A549 (cell line): ENCODE results near the gene DCBLD1. TPM values are rescaled to one million over a fixed set of nuclear protein-coding genes. Genes with fewer than 3 reads are reported as not detected.
"Not testable (repeated sequence)": the region's sequence is repeated elsewhere in the genome, so short reads cannot be mapped to it uniquely, and the experiment has no call there.

Source experiments
- ATAC-seq, 2 experiments: fragments of 200-7000 bp in 1 of 2; fragments of >200 bp in 1 of 2; cut with Nextera tagmentation in 1 of 2; cut with Tn5 transposase in 1 of 2; 3 replicates each; pipeline versions ENCODE4 v1.8.0 to v1.9.1; 2018 to 2020; ENCODE audit warnings: mild to moderate bottlenecking in 1 of 2, moderate library complexity in 1 of 2
- CTCF ChIA-PET: fragments of 300-600 bp; sonication (Branson Sonifier 250); formaldehyde crosslinking; extraction: SDS; loops from one replicate; lab custom pipeline; 2021; ENCODE audit warnings: antibody characterized with exemption, inconsistent platforms; lab: Yijun Ruan, JAX
- POLR2A ChIA-PET: fragments of 350-600 bp; formaldehyde crosslinking; extraction: SDS; loops from one replicate; lab custom pipeline; 2021; ENCODE audit warnings: antibody characterized with exemption, inconsistent platforms; lab: Yijun Ruan, JAX
- DNase-seq, 2 experiments: peaks; one replicate each; pipeline versions ENCODE4 v3.0.0 to v3.0.0-alpha.2; 2011 to 2016; ENCODE audit warnings: low read depth in 1 of 2, low spot score in 1 of 2
- FAIRE-seq: peaks from 2 replicates; lab custom pipeline; 2011; peaks lifted over from hg19 to GRCh38; lab: Jason Lieb, UNC
- H3K27ac ChIP-seq, 2 experiments: fragments of >200 bp; sonication (Bioruptor Twin); formaldehyde crosslinking; 3 replicates each; pipeline ENCODE4 v1.5.1; 2016 to 2017
- H3K4me1 ChIP-seq: fragments of >200 bp; sonication (Bioruptor Twin); formaldehyde crosslinking; 3 replicates; pipeline ENCODE4 v1.6.1; 2016
- H3K4me2 ChIP-seq: fragments of >200 bp; sonication (Bioruptor Twin); formaldehyde crosslinking; 3 replicates; pipeline ENCODE4 v1.6.1; 2016
- H3K4me3 ChIP-seq: fragments of >200 bp; sonication (Bioruptor Twin); formaldehyde crosslinking; 3 replicates; pipeline ENCODE4 v1.5.1; 2016
- H3K9me3 ChIP-seq: fragments of >200 bp; sonication (Bioruptor Twin); formaldehyde crosslinking; 3 replicates; pipeline ENCODE4 v1.6.1; 2016
- CEBPB ChIP-seq, 2 experiments: fragments of >200 bp in 1 of 2; sonication (Bioruptor Twin) in 1 of 2; formaldehyde crosslinking in 1 of 2; IDR thresholded peaks; 2 replicates each; pipeline ENCODE4 v1.6.1; 2012 to 2016
- EHF ChIP-seq: fragments of 250-450 bp; sonication (Bioruptor Pico); IDR thresholded peaks from 2 replicates; pipeline ENCODE4 v1.5.0; 2020; ENCODE audit warnings: mild to moderate bottlenecking
- ELK1 ChIP-seq: fragments of 150-350 bp; IDR thresholded peaks from 2 replicates; pipeline ENCODE4 v1.6.1; 2014; ENCODE audit warnings: low read depth, mild to moderate bottlenecking, low read length
- HDAC2 ChIP-seq: fragments of 200-600 bp; sonication (generic); IDR thresholded peaks from 2 replicates; pipeline ENCODE4 v1.6.1; 2016
- HEYL ChIP-seq: fragments of 250-450 bp; sonication (Bioruptor Pico); IDR thresholded peaks from 2 replicates; pipeline ENCODE4 v1.8.0; 2021; ENCODE audit warnings: mild to moderate bottlenecking, moderate library complexity
- HOXA7 ChIP-seq: fragments of 250-450 bp; sonication (Bioruptor Pico); IDR thresholded peaks from 2 replicates; pipeline ENCODE4 v1.5.0; 2020; ENCODE audit warnings: mild to moderate bottlenecking, moderate library complexity
- HOXB13 ChIP-seq: fragments of 250-450 bp; sonication (Bioruptor Pico); IDR thresholded peaks from 2 replicates; pipeline ENCODE4 v1.5.0; 2020; ENCODE audit warnings: low read depth, mild to moderate bottlenecking, moderate library complexity
- JUNB ChIP-seq: fragments of >200 bp; sonication (Bioruptor Twin); formaldehyde crosslinking; IDR thresholded peaks from 2 replicates; pipeline ENCODE4 v1.6.1; 2016
- KDM1A ChIP-seq: fragments of 200-600 bp; sonication (generic); IDR thresholded peaks from 2 replicates; pipeline ENCODE4 v1.6.1; 2016; ENCODE audit warnings: low read depth, mild to moderate bottlenecking
- KDM5A ChIP-seq: fragments of 200-600 bp; sonication (generic); IDR thresholded peaks from 2 replicates; pipeline ENCODE4 v1.6.1; 2016; ENCODE audit warnings: antibody characterized with exemption, mild to moderate bottlenecking
- MAFK ChIP-seq: fragments of 450-650 bp; IDR thresholded peaks from 2 replicates; pipeline ENCODE4 v1.6.1; 2014; ENCODE audit not compliant: partially characterized antibody
- MAZ ChIP-seq: fragments of 150-350 bp; IDR thresholded peaks from 2 replicates; pipeline ENCODE4 v1.6.1; 2014; ENCODE audit warnings: antibody characterized with exemption, low read depth, low read length, borderline replicate concordance
- NPAS2 ChIP-seq: fragments of 250-450 bp; sonication (Bioruptor Pico); IDR thresholded peaks from 2 replicates; pipeline ENCODE4 v1.8.0; 2022; ENCODE audit warnings: mild to moderate bottlenecking, moderate library complexity, borderline replicate concordance
- NR3C1 ChIP-seq: fragments of >200 bp; sonication (Bioruptor Twin); formaldehyde crosslinking; IDR thresholded peaks from 3 replicates; pipeline ENCODE4 v1.6.1; 2017
- PHF8 ChIP-seq: fragments of 200-600 bp; sonication (generic); IDR thresholded peaks from 2 replicates; pipeline ENCODE4 v1.6.1; 2016; ENCODE audit warnings: low read depth, mild to moderate bottlenecking, antibody characterized with exemption, moderate library complexity, borderline replicate concordance
- RFX5 ChIP-seq: fragments of 450-650 bp; IDR thresholded peaks from 2 replicates; pipeline ENCODE4 v1.7.1; 2014; ENCODE audit warnings: antibody characterized with exemption, mild to moderate bottlenecking, moderate library complexity
- RNF2 ChIP-seq: fragments of 200-600 bp; sonication (generic); IDR thresholded peaks from 2 replicates; pipeline ENCODE4 v1.6.1; 2016; ENCODE audit warnings: low read depth, mild to moderate bottlenecking, antibody characterized with exemption, moderate library complexity, borderline replicate concordance
- TP53 ChIP-seq: fragments of 250-450 bp; sonication (Bioruptor Pico); IDR thresholded peaks from 2 replicates; pipeline ENCODE4 v1.5.0; 2021; ENCODE audit warnings: mild to moderate bottlenecking, moderate library complexity
- ZC3H11A ChIP-seq: fragments of 450-650 bp; IDR thresholded peaks from 2 replicates; pipeline ENCODE4 v1.6.1; 2014; ENCODE audit warnings: antibody characterized with exemption, mild to moderate bottlenecking
- ZFP36 ChIP-seq: fragments of 450-650 bp; IDR thresholded peaks from 2 replicates; pipeline ENCODE4 v1.6.1; 2014; ENCODE audit warnings: borderline replicate concordance; ENCODE audit not compliant: partially characterized antibody
- ZSCAN20 ChIP-seq: fragments of 250-450 bp; sonication (Bioruptor Pico); IDR thresholded peaks from 2 replicates; pipeline ENCODE4 v1.8.0; 2022; ENCODE audit warnings: mild to moderate bottlenecking, moderate library complexity
- WGBS: methylation state at CpG from one replicate; pipeline ENCODE4 v1.1.6; 2017; ENCODE audit errors: missing lambda C conversion rate; 5-methylcytosine and 5-hydroxymethylcytosine counted together
- polyA plus RNA-seq, 4 experiments: library from polyadenylated mRNA; depleted of rRNA in 3 of 4; stranded (reverse); fragments of >200 nt; fragmentation: RNase III in 1 of 4; extraction: RNeasy Plus Mini Kit Qiagen cat#74134 plus additional on column Dnase treatment in 1 of 4; gene quantifications; 2 replicates in 3 of 4; 3 replicates in 1 of 4; pipeline ENCODE4 v1.2.3, GENCODE V29; 2011 to 2017
- TF ChIP-seq, protein P1 (sequence below): fragments of 450-650 bp; IDR thresholded peaks from 2 replicates; pipeline ENCODE4 v1.6.1; 2014; ENCODE audit warnings: antibody characterized with exemption
- TF ChIP-seq, protein P2 (sequence below): fragments of >200 bp; sonication (Bioruptor Twin); formaldehyde crosslinking; IDR thresholded peaks from 2 replicates; pipeline ENCODE4 v1.6.1; 2016

DCBLD1 gene
- polyA plus RNA-seq, 2 of the 4 experiments (the other 2 are of a cell fraction) = 49.1 to 60.4 TPM

DNA sequence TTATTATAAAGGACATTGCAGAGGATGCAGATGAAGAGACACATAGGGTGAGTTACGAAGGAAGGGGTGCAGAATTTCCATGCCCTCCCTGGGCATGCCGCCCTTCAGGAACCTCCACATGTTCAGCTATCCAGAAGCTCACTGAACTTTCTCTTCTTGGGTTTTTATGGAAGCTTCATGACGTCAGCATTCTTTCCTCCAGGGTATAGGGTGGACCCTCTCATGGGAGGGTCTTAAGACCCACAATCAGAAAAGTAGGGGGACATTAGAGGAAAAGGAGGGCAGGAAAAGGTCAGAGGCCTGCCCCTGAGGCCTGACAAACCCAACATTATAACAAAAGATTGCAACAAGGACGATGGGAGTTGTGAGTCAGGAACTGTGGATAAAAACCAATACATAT is 14.6 kb upstream of the DCBLD1 start:
- CTCF ChIA-PET = interaction anchor here (0.7 to 2.1 kb wide), 3 partner anchors 10 to 14 kb away, joined by 4 to 10 read pairs (median 4); no protein-coding TSS in a partner anchor
- Histone ChIP-seq H3K4me3 (no peak overlapping the region), H3K27ac (no peak overlapping the region; a peak in 1 of 6 replicates), H3K9me3 (no peaks in the 10 kb centered on the region), H3K4me1 (peaks cover 25% of the 10 kb centered on the region), H3K4me2 (no peak overlapping the region)
- TF ChIP-seq ZFP36 (no peak), KDM1A (no peak), CEBPB (IDR thresholded peaks at IDR 0.05) (no peak), HOXA7 (CRISPR knock-in tag) (no peak), MAZ (no peak), ZC3H11A (no peak)
- TF ChIP-seq, protein P1, sequence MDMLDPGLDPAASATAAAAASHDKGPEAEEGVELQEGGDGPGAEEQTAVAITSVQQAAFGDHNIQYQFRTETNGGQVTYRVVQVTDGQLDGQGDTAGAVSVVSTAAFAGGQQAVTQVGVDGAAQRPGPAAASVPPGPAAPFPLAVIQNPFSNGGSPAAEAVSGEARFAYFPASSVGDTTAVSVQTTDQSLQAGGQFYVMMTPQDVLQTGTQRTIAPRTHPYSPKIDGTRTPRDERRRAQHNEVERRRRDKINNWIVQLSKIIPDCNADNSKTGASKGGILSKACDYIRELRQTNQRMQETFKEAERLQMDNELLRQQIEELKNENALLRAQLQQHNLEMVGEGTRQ = no peak
- ATAC-seq (no peak), DNase-seq (no peak), FAIRE-seq (no peak)
- POLR2A ChIA-PET = no interaction called here
- 62% methylated on average over 4 of the region's 4 CpGs for WGBS

DNA sequence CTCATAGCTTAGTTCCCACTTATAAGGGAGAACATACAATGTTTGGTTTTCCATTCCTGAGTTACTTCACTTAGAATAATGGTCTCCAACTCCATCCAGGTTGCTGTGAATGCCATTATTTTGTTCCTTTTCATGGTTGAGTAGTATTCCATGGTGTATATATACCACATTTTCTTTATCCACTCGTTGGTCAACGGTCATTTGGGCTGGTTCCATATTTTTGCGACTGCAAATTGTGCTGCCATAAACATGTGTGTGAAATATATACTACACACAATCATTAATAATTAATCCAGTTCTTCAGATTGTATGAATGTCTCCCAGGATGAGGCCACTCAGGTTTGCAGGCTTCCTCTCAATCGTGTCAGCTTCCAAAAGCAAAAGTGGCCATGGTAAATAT is 13.9 kb upstream of the DCBLD1 start:
- peaks cover 22% of the 10 kb centered on the region for H3K4me1 ChIP-seq
- H3K27ac ChIP-seq, FAIRE-seq, H3K9me3 ChIP-seq, ATAC-seq, H3K4me3 ChIP-seq, DNase-seq, H3K4me2 ChIP-seq, POLR2A ChIA-PET: not testable (repeated sequence)
- CTCF ChIA-PET = interaction anchor here (1.7 to 2.1 kb wide), 2 partner anchors 10 to 12 kb away, joined by 4 to 10 read pairs; no protein-coding TSS in a partner anchor
- WGBS = 76% methylated on average over 4 of the region's 4 CpGs

DNA sequence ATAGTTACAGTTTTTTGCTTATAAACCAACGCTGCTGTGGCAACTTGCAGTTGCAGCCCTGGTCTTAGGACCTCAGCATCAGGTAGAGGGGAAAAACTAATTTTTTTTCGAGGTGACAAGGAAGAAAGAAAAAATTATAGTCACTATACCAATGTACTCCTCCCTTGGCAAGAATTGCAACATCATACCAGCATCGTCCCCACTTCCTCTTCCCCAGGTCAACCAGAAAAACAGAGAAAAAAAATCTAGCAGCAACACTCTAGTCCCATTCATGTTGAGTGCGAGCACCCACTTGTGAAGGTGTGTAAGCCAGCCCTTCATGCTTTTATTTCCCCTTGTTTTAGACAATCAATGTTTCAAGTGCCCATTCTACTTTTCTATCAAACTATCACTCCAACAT is 13.1 kb upstream of the DCBLD1 start:
- H3K27ac ChIP-seq = no peak overlapping the region
- CTCF ChIA-PET = interaction anchor here (0.5 to 1.7 kb wide), 2 partner anchors 9 to 19 kb away, joined by 3 to 10 read pairs; no protein-coding TSS in a partner anchor
- no peak for TF ChIP-seq HOXB13 (CRISPR knock-in tag)
- no peaks in the 10 kb centered on the region for H3K9me3 ChIP-seq
- POLR2A ChIA-PET = no interaction called here
- FAIRE-seq (no peak), DNase-seq (no peak), ATAC-seq (no peak)
- H3K4me3 ChIP-seq = no peak overlapping the region
- H3K4me1 ChIP-seq = peaks cover 16% of the 10 kb centered on the region
- H3K4me2 ChIP-seq = no peak overlapping the region
- WGBS = 59% methylated on average over 4 of the region's 4 CpGs

DNA sequence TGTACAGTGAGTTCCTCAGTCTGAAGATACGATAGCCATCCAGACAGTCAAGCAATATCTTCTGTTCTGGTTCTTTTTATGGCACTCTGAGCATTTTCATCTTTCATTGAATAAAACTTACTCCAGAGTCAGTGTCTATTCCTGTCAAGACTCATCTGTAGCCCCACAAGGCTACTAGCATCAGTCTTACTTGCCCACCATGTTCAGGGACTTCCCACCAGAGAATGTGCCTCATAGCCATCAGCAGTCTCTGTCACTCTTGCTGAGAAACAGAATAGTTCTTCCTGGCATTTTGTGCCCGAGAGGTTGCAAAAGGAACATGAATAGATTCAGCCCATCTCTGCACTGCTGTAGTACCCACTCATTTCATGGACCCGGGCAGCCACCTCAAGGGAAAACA is 12.7 kb upstream of the DCBLD1 start:
- ChIA-PET CTCF (no interaction called here), POLR2A (no interaction called here)
- Histone ChIP-seq H3K4me3 (no peak overlapping the region), H3K9me3 (no peaks in the 10 kb centered on the region), H3K4me2 (no peak overlapping the region), H3K27ac (no peak overlapping the region), H3K4me1 (peaks cover 12% of the 10 kb centered on the region)
- FAIRE-seq (no peak), ATAC-seq (no peak), DNase-seq (no peak)
- TF ChIP-seq NR3C1 (no peak), JUNB (no peak), ZSCAN20 (CRISPR knock-in tag) (no peak), RFX5 (no peak), ZFP36 (no peak), ELK1 (no peak), HEYL (CRISPR knock-in tag) (no peak), RNF2 (no peak), EHF (CRISPR knock-in tag) (no peak), TP53 (CRISPR knock-in tag) (no peak), HOXB13 (CRISPR knock-in tag) (no peak), KDM1A (no peak), KDM5A (no peak), NPAS2 (CRISPR knock-in tag) (no peak), HOXA7 (CRISPR knock-in tag) (no peak), PHF8 (no peak), HDAC2 (no peak), MAFK (no peak)
- TF ChIP-seq, protein P2, sequence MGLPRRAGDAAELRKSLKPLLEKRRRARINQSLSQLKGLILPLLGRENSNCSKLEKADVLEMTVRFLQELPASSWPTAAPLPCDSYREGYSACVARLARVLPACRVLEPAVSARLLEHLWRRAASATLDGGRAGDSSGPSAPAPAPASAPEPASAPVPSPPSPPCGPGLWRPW = no peak
- 82% methylated on average over 3 of the region's 3 CpGs for WGBS
